ENCODE data around the gene ZNF157.

Gene ZNF157

GRCh38 chrX:47361538-47362511 lies 8.6 kb upstream of the ZNF157 start (continued):
- TF ChIP-seq PRDM6 (tag by site-specific recombination; IDR thresholded peaks at IDR 0.05) (peak; percentile 73), EGR2 (tag by site-specific recombination; IDR thresholded peaks at IDR 0.05; ENCODE audit: low read depth) (peak; percentile 18; the same call in 1 of the 2 replicates), ZXDB (tag by site-specific recombination; IDR thresholded peaks at IDR 0.05) (peak; percentile 98), MEIS1 (CRISPR knock-in tag; IDR thresholded peaks at IDR 0.05; ENCODE audit: borderline replicate concordance) (peak; percentile 69; the same call in 1 of the 2 replicates), ZNF311 (tag by site-specific recombination; IDR thresholded peaks at IDR 0.05; ENCODE audit: borderline replicate concordance) (no peak), SP3 (tag by site-specific recombination; IDR thresholded peaks at IDR 0.05) (peak; percentile 48), GLIS1 (tag by site-specific recombination; IDR thresholded peaks at IDR 0.05) (peak; percentile 91), ZNF629 (tag by site-specific recombination; IDR thresholded peaks at IDR 0.05) (peak; percentile 58), ZNF830 (tag by site-specific recombination; IDR thresholded peaks at IDR 0.05; ENCODE audit: low read depth) (no peak), MZF1 (tag by site-specific recombination; IDR thresholded peaks at IDR 0.05; ENCODE audit: borderline replicate concordance) (no peak), SCRT1 (tag by site-specific recombination; IDR thresholded peaks at IDR 0.05; ENCODE audit: borderline replicate concordance) (0 out of 2 replicates have a peak, but pooled peaks have one; percentile 15), ZNF223 (tag by site-specific recombination; IDR thresholded peaks at IDR 0.05) (peak; percentile 82), MYNN (tag by site-specific recombination; IDR thresholded peaks at IDR 0.05; ENCODE audit: borderline replicate concordance) (0 out of 2 replicates have a peak, but pooled peaks have one; percentile 42), ZNF664 (tag by site-specific recombination; IDR thresholded peaks at IDR 0.05) (no peak), ZNF366 (tag by site-specific recombination; conservative IDR thresholded peaks at IDR 0.05) (peak; percentile 53; the same call in 1 of the 2 replicates), ZEB2 (tag by site-specific recombination; IDR thresholded peaks at IDR 0.05) (peak; percentile 55; the same call in 1 of the 2 replicates), IKZF3 (tag by site-specific recombination; IDR thresholded peaks at IDR 0.05) (peak; percentile 62; the same call in 1 of the 2 replicates), ZNF350 (tag by site-specific recombination; IDR thresholded peaks at IDR 0.05) (peak; percentile 75; the same call in 1 of the 2 replicates), ZNF169 (tag by site-specific recombination; IDR thresholded peaks at IDR 0.05) (no peak), ZIC2 (tag by site-specific recombination; IDR thresholded peaks at IDR 0.05) (peak; percentile 41; the same call in 1 of the 2 replicates), TCF7L2 (IDR thresholded peaks at IDR 0.05; ENCODE audit: borderline replicate concordance, low read depth, low read length) (0 out of 2 replicates have a peak, but pooled peaks have one; percentile 17), ZBTB17 (tag by site-specific recombination; IDR thresholded peaks at IDR 0.05) (peak; percentile 81), ZFHX2 (tag by site-specific recombination; conservative IDR thresholded peaks at IDR 0.05) (peak; percentile 48; the same call in 1 of the 2 replicates), SP7 (tag by site-specific recombination; IDR thresholded peaks at IDR 0.05) (peak; percentile 67; the same call in 1 of the 2 replicates), GLIS2 (tag by site-specific recombination; IDR thresholded peaks at IDR 0.05) (peak; percentile 43; the same call in 1 of the 2 replicates), ZNF473 (tag by site-specific recombination; IDR thresholded peaks at IDR 0.05) (no peak), ZNF843 (tag by site-specific recombination; IDR thresholded peaks at IDR 0.05) (0 out of 2 replicates have a peak, but pooled peaks have one; percentile 38), WT1 (tag by site-specific recombination; IDR thresholded peaks at IDR 0.05) (peak; percentile 64)
- TF ChIP-seq, protein P1, sequence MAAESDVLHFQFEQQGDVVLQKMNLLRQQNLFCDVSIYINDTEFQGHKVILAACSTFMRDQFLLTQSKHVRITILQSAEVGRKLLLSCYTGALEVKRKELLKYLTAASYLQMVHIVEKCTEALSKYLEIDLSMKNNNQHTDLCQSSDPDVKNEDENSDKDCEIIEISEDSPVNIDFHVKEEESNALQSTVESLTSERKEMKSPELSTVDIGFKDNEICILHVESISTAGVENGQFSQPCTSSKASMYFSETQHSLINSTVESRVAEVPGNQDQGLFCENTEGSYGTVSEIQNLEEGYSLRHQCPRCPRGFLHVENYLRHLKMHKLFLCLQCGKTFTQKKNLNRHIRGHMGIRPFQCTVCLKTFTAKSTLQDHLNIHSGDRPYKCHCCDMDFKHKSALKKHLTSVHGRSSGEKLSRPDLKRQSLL (tag by site-specific recombination; IDR thresholded peaks at IDR 0.05), result no peak
